Heart left ventricle (tissue), 16 donors: Measurements from ENCODE around the gene PILRB. TPM values are rescaled to one million over a fixed set of nuclear protein-coding genes. Genes with fewer than 3 reads are reported as not detected.

Source experiments
- ATAC-seq, 4 donors: fragments of 200-7000 bp; cut with Tn5 transposase; one replicate each; pipeline ENCODE4 v1.9.1; 2020 to 2022; ENCODE audit warnings: moderate library complexity in 4 of 4, mild to moderate bottlenecking in 3 of 4, moderate number of reproducible peaks in 1 of 4
- DNase-seq, 5 donors: peaks; one replicate each; pipeline ENCODE4 v3.0.0-alpha.2; 2020
- H3K27ac ChIP-seq, 12 donors: fragments of 200-600 bp; sonication (generic) in 4 of 12; one replicate each; pipeline versions ENCODE4 v1.5.0 to v1.8.0; 2016 to 2022; ENCODE audit warnings: mild to moderate bottlenecking in 2 of 12
- H3K27me3 ChIP-seq, 9 donors: fragments of 200-600 bp; sonication (generic) in 2 of 9; one replicate each; pipeline versions ENCODE4 v1.5.1 to v1.8.0; 2016 to 2022; ENCODE audit warnings: mild to moderate bottlenecking in 3 of 9
- H3K36me3 ChIP-seq, 9 donors: fragments of 200-600 bp; sonication (generic) in 2 of 9; one replicate each; pipeline versions ENCODE4 v1.5.0 to v1.8.0; 2018 to 2022; ENCODE audit warnings: mild to moderate bottlenecking in 2 of 9
- H3K4me1 ChIP-seq, 12 donors: fragments of 200-600 bp; sonication (generic) in 4 of 12; one replicate each; pipeline versions ENCODE4 v1.5.0 to v1.8.0; 2016 to 2022; ENCODE audit warnings: mild to moderate bottlenecking in 3 of 12
- H3K4me3 ChIP-seq, 12 donors: fragments of 200-600 bp; sonication (generic) in 4 of 12; one replicate each; pipeline versions ENCODE4 v1.5.0 to v1.8.0; 2017 to 2022; ENCODE audit warnings: mild to moderate bottlenecking in 9 of 12, moderate library complexity in 4 of 12
- H3K9me3 ChIP-seq, 12 donors: fragments of 200-600 bp; sonication (generic) in 4 of 12; one replicate each; pipeline versions ENCODE4 v1.5.0 to v1.8.0; 2016 to 2022; ENCODE audit warnings: mild to moderate bottlenecking in 1 of 12
- CTCF ChIP-seq, 12 donors: fragments of 200-600 bp; sonication (generic) in 4 of 12; IDR thresholded peaks; one replicate each; pipeline versions ENCODE4 v1.5.0 to v1.8.0; 2018 to 2022; ENCODE audit warnings: antibody characterized with exemption in 12 of 12, mild to moderate bottlenecking in 5 of 12
- POLR2A ChIP-seq, 2 donors: fragments of 450-650 bp; IDR thresholded peaks; one replicate each; pipeline ENCODE4 v1.6.1; 2017; ENCODE audit warnings: antibody characterized with exemption in 2 of 2, mild to moderate bottlenecking in 2 of 2, moderate library complexity in 2 of 2
- WGBS, 4 donors: extraction: QIAGEN DNeasy Blood & Tissue Kit in 2 of 4; methylation state at CpG; one replicate each; pipeline versions ENCODE4 v1.1.5 to v1.1.7; 2013 to 2018; 5-methylcytosine and 5-hydroxymethylcytosine counted together
- intact Hi-C, 10 donors: fragments of 100-400 bp; cut with DNase I; formaldehyde crosslinking; loops; one replicate each; pipeline versions ENCODE4 v1.11.1 to v1.14.2; 2022
- polyA plus RNA-seq, 2 donors: library from polyadenylated mRNA; stranded (reverse); fragments of 200-250 nt; gene quantifications; one replicate each; pipeline ENCODE4 v1.2.3, GENCODE V29; 2013
- total RNA-seq, 9 donors: library from RNA; depleted of rRNA in 2 of 9; stranded (reverse); fragments of >200 nt in 2 of 9; fragmentation: NEBNext Ultra II Directional in 3 of 9; extraction: Animal tissue kit (Norgen Biotek cat#: 25700) in 3 of 9; gene quantifications; one replicate each; pipeline versions ENCODE4 v1.1.0 to v1.2.4, GENCODE V29; 2016 to 2023
- donor health status: ischemic (EF 13 %, LVEDD 7.1; RV severe dilation, severe dysfunction).
- donor health status: healthy with polysubstance abuse.
- donor health status: DM: no; HTN: yes; CAD: no.
- donor health status: DM: no; HTN: no; CAD: no.
- donor health status: ischemic (EF 25% LVEDD 6.9; RV normal size, moderate dysfunction).
- donor health status: ischemic (EF 25% LVEDD 5.7; RV mildly dilated, moderate dysfunction).
- donor health status: healthy.
- donor health status: DM: yes; HTN: yes; CAD: no.
- donor health status: ischemic (EF 35%, LVEDD 5.7; RV mildly dilated, moderate dysfunction).
- donor health status: nonischemic (EF 11% LVEDD 7.7; RV severe dilation, severe dysfunction).
- donor health status: DM: yes; HTN: yes; CAD: no.
- donor health status: PGD.
- donor health status: ischemic (EF 29% LVEDD 5.4; RV normal size, mild dysfunction).
- donor health status: nonischemic (EF 23%, LVEDD 6.1; RV moderate dilation, normal function).

Gene PILRB
- total and polyA plus RNA-seq, 11 donors: 6.2 to 24.2 (median 10.0) TPM

- no peaks in the 10 kb centered on the region for H3K9me3 ChIP-seq
- ATAC-seq: no peak
- H3K36me3 ChIP-seq: peaks cover 0 to 38% (median 20%) of the 10 kb centered on the region in 9 donors
- H3K27ac ChIP-seq: peak overlapping the region in 5 of 12 donors; percentile 8 to 88 (median 43)
- H3K4me3 ChIP-seq: no peak overlapping the region
- peaks cover 0 to 76% (median 0%) of the 10 kb centered on the region in 12 donors for H3K4me1 ChIP-seq
- 86 to 92% (median 90%) methylated on average over 12 of the region's 12 CpGs for WGBS, 4 donors
- intact Hi-C loops: no loop called here
- DNase-seq: peak in 2 of 5 donors; percentile 17 to 43
- no peaks in the 10 kb centered on the region for H3K27me3 ChIP-seq
- no peak for TF ChIP-seq CTCF (IDR thresholded peaks at IDR 0.05)
Observed at GRCh38 chr7:100367676-100368613, 10.0 kb downstream of the PILRB start.

- peak; percentile 64 to 84 (median 72) for DNase-seq
- Histone ChIP-seq H3K4me3 (no peak overlapping the region), H3K27me3 (no peaks in the 10 kb centered on the region), H3K4me1 (peaks cover 0 to 79% (median 0%) of the 10 kb centered on the region in 12 donors), H3K9me3 (no peaks in the 10 kb centered on the region), H3K27ac (peak overlapping the region in 7 of 12 donors; percentile 20 to 88 (median 51)), H3K36me3 (peaks cover 0 to 27% (median 14%) of the 10 kb centered on the region in 9 donors)
- TF ChIP-seq POLR2A (IDR thresholded peaks at IDR 0.05) (no peak), CTCF (IDR thresholded peaks at IDR 0.05) (no peak)
- 65 to 89% (median 77%) methylated on average over 6 of the region's 6 CpGs for WGBS, 4 donors
- peak; percentile 28 to 74 (median 61) for ATAC-seq
- intact Hi-C loops: no loop called here
Observed at GRCh38 chr7:100369105-100369504, 11.2 kb downstream of the PILRB start.

DNA sequence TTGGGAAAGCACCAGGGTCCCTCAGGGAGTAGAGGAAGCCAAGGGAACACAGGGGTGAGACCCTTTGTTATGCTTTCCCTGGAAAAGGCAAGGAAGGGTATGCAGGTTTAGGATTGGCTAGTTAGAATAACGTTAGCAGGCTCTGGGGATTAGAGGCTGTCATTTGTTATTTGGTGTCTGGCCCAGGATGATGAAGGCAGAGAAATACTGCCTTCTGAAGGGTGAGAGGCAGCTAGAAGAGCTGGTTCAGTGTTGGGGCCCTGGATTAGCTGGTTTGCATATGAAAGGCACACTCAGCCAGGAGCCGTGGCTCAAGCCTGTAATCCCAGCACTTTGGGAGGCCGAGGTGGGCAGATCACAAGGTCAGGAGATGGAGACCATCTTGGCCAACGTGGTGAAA lies 12.4 kb downstream of the PILRB start:
- H3K4me1 ChIP-seq: peaks cover 0 to 72% (median 0%) of the 10 kb centered on the region in 12 donors
- DNase-seq (peak in 1 of 5 donors; percentile 19), ATAC-seq (no peak)
- peak overlapping the region in 2 of 12 donors; percentile 67 to 88 for H3K27ac ChIP-seq
- no peak overlapping the region for H3K4me3 ChIP-seq
- WGBS, 4 donors: 33 to 50% (median 41%) methylated on average over 4 of the region's 4 CpGs
- H3K9me3 ChIP-seq: no peaks in the 10 kb centered on the region
- intact Hi-C loops: no loop called here
- H3K36me3 ChIP-seq: peaks cover 0 to 17% (median 8%) of the 10 kb centered on the region in 9 donors
- no peak for TF ChIP-seq POLR2A (IDR thresholded peaks at IDR 0.05)
- no peak for TF ChIP-seq CTCF (IDR thresholded peaks at IDR 0.05)
- no peaks in the 10 kb centered on the region for H3K27me3 ChIP-seq

DNA sequence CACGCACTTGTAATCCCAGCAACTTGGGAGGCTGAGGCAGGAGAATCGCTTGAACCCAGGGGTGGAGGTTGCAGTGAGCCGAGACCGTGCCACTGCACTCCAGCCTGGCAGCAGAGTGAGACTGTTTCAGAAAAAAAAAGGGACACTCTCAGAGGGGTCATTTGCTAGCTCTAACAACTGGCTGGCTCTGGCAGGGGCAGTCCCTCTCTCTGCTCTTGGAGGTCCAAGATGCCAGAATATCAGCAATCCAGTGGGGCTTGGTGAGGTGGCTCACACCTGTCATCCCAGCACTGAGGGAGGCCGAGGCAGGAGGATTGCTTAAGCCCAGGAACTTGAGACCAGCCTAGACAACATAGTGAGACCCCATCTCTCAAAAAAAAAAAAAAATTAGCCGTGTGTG lies 12.8 kb downstream of the PILRB start:
- ATAC-seq: no peak
- H3K27me3 ChIP-seq: no peaks in the 10 kb centered on the region
- TF ChIP-seq POLR2A (IDR thresholded peaks at IDR 0.05): no peak
- TF ChIP-seq CTCF (IDR thresholded peaks at IDR 0.05): no peak
- H3K4me1 ChIP-seq: peaks cover 0 to 71% (median 0%) of the 10 kb centered on the region in 12 donors
- H3K9me3 ChIP-seq: no peaks in the 10 kb centered on the region
- peak overlapping the region in 1 of 12 donors; percentile 88 for H3K27ac ChIP-seq
- H3K36me3 ChIP-seq: peaks cover 0 to 17% (median 4%) of the 10 kb centered on the region in 9 donors
- 78 to 94% (median 93%) methylated on average over 6 of the region's 6 CpGs for WGBS, 4 donors
- intact Hi-C loops: no loop called here
- H3K4me3 ChIP-seq: no peak overlapping the region
- peak in 1 of 5 donors; percentile 33 for DNase-seq
